Skeletal muscle satellite cell (primary cell): ENCODE results near the gene VSTM2B.

ENCODE experiments used
- H3K27me3 ChIP-seq: 2 replicates; pipeline ENCODE4 v1.7.0; 2013; ENCODE audit warnings: low read length; ENCODE audit not compliant: control insufficient read depth, insufficient read depth
- H3K36me3 ChIP-seq: 2 replicates; pipeline ENCODE4 v1.7.0; 2013; ENCODE audit warnings: mild to moderate bottlenecking, control low read depth, low read length; ENCODE audit not compliant: insufficient read depth
- H3K4me1 ChIP-seq: 2 replicates; pipeline ENCODE4 v1.7.0; 2013; ENCODE audit warnings: low read length; ENCODE audit not compliant: control insufficient read depth, insufficient read depth
- H3K4me2 ChIP-seq: 2 replicates; pipeline ENCODE4 v1.7.0; 2013; ENCODE audit warnings: mild to moderate bottlenecking, low read length
- H3K4me3 ChIP-seq: 2 replicates; pipeline ENCODE4 v1.7.0; 2013; ENCODE audit warnings: low read length
- H3K9ac ChIP-seq: 2 replicates; pipeline ENCODE4 v1.7.0; 2013; ENCODE audit warnings: mild to moderate bottlenecking, low read depth, low read length, moderate library complexity
- H3K9me3 ChIP-seq: replicated peaks from 2 replicates; pipeline ENCODE4 v1.7.0; 2013; ENCODE audit warnings: mild to moderate bottlenecking, control low read depth, low read length

The VSTM2B gene

DNA sequence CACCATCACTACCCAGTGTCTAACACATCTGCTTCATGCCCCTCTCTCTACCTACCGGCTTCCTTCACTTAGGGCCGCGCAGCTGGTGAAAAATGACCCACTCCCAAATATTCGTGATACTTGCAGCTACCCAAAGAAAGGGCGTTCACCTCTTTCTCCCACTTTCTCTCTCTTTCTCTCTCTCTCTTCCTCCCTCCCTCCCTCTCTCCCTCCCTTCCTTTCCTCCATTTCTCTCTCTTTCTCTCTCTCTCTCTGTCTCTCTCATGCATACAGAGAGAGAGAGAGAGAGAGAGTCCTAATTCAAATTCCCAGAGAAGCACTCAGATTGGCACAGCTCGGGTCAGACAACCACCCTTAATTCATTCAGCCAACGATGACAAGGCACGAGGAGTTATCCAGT, 52.6 kb downstream of the VSTM2B start:
- no peak overlapping the region for H3K4me2 ChIP-seq
- no peak overlapping the region for H3K4me3 ChIP-seq
- H3K4me1 ChIP-seq, result peaks cover 12% of the 10 kb centered on the region
- no peak overlapping the region for H3K9ac ChIP-seq
- H3K36me3 ChIP-seq, result no peaks in the 10 kb centered on the region
- peaks cover 44% of the 10 kb centered on the region for H3K27me3 ChIP-seq
- no peaks in the 10 kb centered on the region for H3K9me3 ChIP-seq

- H3K36me3 ChIP-seq, result no peaks in the 10 kb centered on the region
- no peak overlapping the region for H3K4me3 ChIP-seq
- no peak overlapping the region for H3K4me2 ChIP-seq
- no peaks in the 10 kb centered on the region for H3K9me3 ChIP-seq
- H3K9ac ChIP-seq, result no peak overlapping the region
- peaks cover 18% of the 10 kb centered on the region for H3K4me1 ChIP-seq
- peaks cover 34% of the 10 kb centered on the region for H3K27me3 ChIP-seq
Observed at GRCh38 chr19:29579308-29579910, 53.6 kb downstream of the VSTM2B start.

- H3K36me3 ChIP-seq, result no peaks in the 10 kb centered on the region
- H3K9ac ChIP-seq, result no peak overlapping the region
- peaks cover 19% of the 10 kb centered on the region for H3K4me1 ChIP-seq
- no peak overlapping the region for H3K4me3 ChIP-seq
- peaks cover 14% of the 10 kb centered on the region for H3K27me3 ChIP-seq
- no peaks in the 10 kb centered on the region for H3K9me3 ChIP-seq
- H3K4me2 ChIP-seq, result no peak overlapping the region
Observed at GRCh38 chr19:29581398-29581797, 55.6 kb downstream of the VSTM2B start.

DNA sequence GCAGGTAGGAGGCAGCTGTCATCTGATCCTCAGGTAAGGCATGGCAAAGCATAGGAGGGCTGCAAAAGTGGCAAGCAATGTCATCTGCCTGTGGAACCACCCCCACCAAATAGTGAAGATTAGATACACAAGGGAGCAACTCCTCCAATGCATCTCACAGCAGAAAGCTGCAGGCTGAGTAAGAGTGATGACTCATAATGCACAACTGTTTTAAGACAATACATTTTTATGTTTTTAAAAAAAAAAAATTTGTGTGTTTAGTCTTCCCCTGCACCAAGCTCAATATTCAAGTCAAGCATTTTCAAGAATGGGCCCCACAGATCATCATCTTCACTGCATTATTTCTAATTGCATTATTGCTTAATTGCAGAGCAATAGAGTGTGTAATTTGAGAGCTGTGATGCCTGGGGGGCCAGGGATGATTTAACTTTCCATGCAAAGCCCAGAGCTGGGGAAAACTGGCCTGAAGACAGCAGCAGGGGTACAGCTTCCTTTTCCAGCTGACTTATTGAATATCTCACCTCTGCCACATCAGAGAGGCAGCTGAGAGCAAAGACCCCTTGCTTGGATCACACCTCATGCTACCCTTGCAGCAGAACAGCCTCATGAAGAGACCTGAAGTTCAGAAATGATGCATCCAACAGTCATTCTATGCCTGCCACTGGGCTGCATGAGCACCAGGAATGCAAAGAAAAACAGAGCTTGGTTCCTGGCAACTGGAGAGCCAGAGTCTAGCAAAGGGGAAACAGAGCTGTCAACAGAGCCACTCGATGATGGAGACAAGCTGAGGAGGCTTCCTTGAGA, 57.6 kb downstream of the VSTM2B start:
- Histone ChIP-seq H3K9ac (no peak overlapping the region), H3K4me2 (peak overlapping the region; percentile 30), H3K27me3 (no peaks in the 10 kb centered on the region), H3K9me3 (no peaks in the 10 kb centered on the region), H3K4me3 (no peak overlapping the region), H3K36me3 (no peaks in the 10 kb centered on the region), H3K4me1 (peaks cover 24% of the 10 kb centered on the region)

DNA sequence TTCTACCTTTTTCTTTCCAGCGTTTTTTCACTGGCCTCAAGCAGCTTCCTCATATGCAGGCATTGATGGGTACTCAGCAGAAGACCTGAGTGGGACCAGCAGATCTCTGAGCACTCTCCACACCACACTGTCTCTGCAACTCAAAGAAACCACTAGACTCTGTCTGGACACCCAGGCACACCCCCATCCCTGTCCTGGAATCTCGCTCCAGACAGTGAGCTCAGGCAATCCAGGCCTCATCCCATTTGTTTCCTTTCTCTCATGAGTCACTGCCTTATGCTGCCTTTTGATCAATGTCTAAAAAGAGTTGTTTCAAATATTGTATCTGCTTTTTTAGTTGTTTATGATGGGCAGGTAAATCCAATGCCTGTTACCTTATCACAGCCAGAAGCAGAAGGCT, 60.6 kb downstream of the VSTM2B start:
- H3K9ac ChIP-seq, result no peak overlapping the region
- peaks cover 24% of the 10 kb centered on the region for H3K4me1 ChIP-seq
- H3K9me3 ChIP-seq, result no peaks in the 10 kb centered on the region
- no peaks in the 10 kb centered on the region for H3K36me3 ChIP-seq
- no peak overlapping the region for H3K4me2 ChIP-seq
- H3K4me3 ChIP-seq, result no peak overlapping the region
- H3K27me3 ChIP-seq, result peaks cover 14% of the 10 kb centered on the region

DNA sequence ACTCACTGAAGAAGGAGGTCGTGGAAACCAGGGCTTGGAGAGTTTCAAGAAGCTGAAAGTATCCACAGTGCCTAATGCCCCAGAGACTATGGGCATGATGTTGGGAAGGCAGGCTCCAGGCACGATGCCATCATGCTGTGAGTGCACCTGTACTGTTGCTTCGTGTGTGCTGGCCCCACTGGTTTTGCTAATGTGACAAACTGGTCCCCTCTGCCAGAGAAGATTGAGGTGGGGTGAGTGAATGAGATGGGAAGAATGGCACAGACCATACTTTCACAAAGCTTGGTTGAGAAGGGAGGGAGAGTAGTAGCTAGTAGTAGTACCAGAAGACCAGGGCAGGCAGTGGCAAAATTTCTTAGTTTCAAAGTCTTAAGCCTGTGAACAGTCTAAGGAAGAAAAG, 61.3 kb downstream of the VSTM2B start:
- H3K4me3 ChIP-seq, result no peak overlapping the region
- H3K4me2 ChIP-seq, result no peak overlapping the region
- H3K9ac ChIP-seq, result no peak overlapping the region
- H3K36me3 ChIP-seq, result no peaks in the 10 kb centered on the region
- no peaks in the 10 kb centered on the region for H3K9me3 ChIP-seq
- H3K4me1 ChIP-seq, result peaks cover 24% of the 10 kb centered on the region
- peaks cover 20% of the 10 kb centered on the region for H3K27me3 ChIP-seq

DNA sequence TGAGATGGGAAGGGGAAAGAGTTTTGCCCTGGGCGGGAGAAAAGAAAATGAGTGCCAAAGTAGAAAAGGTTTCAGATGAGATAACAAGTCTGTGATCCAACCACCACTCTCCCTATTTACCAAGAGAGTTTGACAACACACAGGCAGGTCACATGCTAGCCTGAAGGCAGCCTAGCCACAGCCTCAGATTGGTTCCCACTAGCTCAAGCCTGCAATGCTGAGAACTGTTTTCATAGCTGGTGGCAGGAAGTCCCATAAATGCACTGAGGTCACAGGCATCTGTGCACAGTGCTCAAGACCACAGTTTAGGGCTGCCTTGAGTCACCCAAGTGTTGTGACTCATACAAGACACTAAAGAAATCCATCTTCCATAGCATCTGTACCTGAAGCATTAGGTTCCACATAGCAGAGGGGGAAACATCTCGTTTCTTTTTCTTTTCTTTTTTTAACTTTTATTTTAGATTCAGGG, 61.8 kb downstream of the VSTM2B start:
- no peak overlapping the region for H3K9ac ChIP-seq
- peaks cover 24% of the 10 kb centered on the region for H3K4me1 ChIP-seq
- H3K27me3 ChIP-seq, result peaks cover 24% of the 10 kb centered on the region
- no peak overlapping the region for H3K4me2 ChIP-seq
- H3K36me3 ChIP-seq, result no peaks in the 10 kb centered on the region
- H3K4me3 ChIP-seq, result no peak overlapping the region
- no peaks in the 10 kb centered on the region for H3K9me3 ChIP-seq

- H3K36me3 ChIP-seq, result no peaks in the 10 kb centered on the region
- H3K27me3 ChIP-seq, result peaks cover 28% of the 10 kb centered on the region
Observed at GRCh38 chr19:29588095-29588494, 62.3 kb downstream of the VSTM2B start.

GRCh38 chr19:29590278-29590677, 64.5 kb downstream of the VSTM2B start:
- H3K4me3 ChIP-seq, result no peak overlapping the region
- H3K4me1 ChIP-seq, result peaks cover 13% of the 10 kb centered on the region
- H3K9ac ChIP-seq, result no peak overlapping the region
- H3K36me3 ChIP-seq, result no peaks in the 10 kb centered on the region
- H3K27me3 ChIP-seq, result peaks cover 39% of the 10 kb centered on the region
- no peak overlapping the region for H3K4me2 ChIP-seq
- H3K9me3 ChIP-seq, result no peaks in the 10 kb centered on the region

More at GRCh38 chr19:29588095-29588494, 62.3 kb downstream of the VSTM2B start:
- H3K9me3 ChIP-seq, result no peaks in the 10 kb centered on the region
- no peak overlapping the region for H3K9ac ChIP-seq
- no peak overlapping the region for H3K4me2 ChIP-seq
- H3K4me3 ChIP-seq, result no peak overlapping the region
- H3K4me1 ChIP-seq, result peaks cover 21% of the 10 kb centered on the region

DNA sequence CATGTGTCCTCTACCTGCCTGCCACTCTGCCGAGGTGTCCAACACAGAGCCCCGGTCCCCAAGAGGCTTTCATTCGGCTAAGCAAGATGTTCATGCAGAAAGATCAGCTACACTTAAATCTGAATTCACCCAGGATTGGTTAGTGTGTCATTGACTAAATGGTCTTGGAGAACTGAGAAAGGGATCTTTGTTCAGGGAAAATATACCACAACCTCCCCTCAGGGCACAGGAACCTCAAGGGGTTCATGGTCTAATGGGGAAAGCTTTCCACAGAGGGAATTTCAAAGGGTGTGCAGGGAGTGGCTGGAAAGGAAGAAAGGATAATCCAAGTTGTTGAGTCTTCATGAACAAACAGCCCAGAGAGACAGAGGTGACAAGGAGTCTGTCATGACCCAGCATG, 65.9 kb downstream of the VSTM2B start:
- Histone ChIP-seq H3K9ac (no peak overlapping the region), H3K27me3 (peaks cover 53% of the 10 kb centered on the region), H3K9me3 (no peaks in the 10 kb centered on the region)

GRCh38 chr19:29593869-29594268, 68.1 kb downstream of the VSTM2B start:
- Histone ChIP-seq H3K9ac (no peak overlapping the region), H3K9me3 (no peaks in the 10 kb centered on the region), H3K4me2 (no peak overlapping the region), H3K27me3 (peaks cover 66% of the 10 kb centered on the region), H3K4me1 (no peaks in the 10 kb centered on the region), H3K4me3 (no peak overlapping the region), H3K36me3 (no peaks in the 10 kb centered on the region)

More for the DNA sequence above, 65.9 kb downstream of the VSTM2B start:
- Histone ChIP-seq H3K4me2 (no peak overlapping the region), H3K4me3 (no peak overlapping the region), H3K36me3 (no peaks in the 10 kb centered on the region), H3K4me1 (peaks cover 9% of the 10 kb centered on the region)
